Measurements from ENCODE around the gene HAUS8.
"Not testable (repeated sequence)": the region's sequence is repeated elsewhere in the genome, so short reads cannot be mapped to it uniquely, and the experiment has no call there.

HAUS8 gene

DNA sequence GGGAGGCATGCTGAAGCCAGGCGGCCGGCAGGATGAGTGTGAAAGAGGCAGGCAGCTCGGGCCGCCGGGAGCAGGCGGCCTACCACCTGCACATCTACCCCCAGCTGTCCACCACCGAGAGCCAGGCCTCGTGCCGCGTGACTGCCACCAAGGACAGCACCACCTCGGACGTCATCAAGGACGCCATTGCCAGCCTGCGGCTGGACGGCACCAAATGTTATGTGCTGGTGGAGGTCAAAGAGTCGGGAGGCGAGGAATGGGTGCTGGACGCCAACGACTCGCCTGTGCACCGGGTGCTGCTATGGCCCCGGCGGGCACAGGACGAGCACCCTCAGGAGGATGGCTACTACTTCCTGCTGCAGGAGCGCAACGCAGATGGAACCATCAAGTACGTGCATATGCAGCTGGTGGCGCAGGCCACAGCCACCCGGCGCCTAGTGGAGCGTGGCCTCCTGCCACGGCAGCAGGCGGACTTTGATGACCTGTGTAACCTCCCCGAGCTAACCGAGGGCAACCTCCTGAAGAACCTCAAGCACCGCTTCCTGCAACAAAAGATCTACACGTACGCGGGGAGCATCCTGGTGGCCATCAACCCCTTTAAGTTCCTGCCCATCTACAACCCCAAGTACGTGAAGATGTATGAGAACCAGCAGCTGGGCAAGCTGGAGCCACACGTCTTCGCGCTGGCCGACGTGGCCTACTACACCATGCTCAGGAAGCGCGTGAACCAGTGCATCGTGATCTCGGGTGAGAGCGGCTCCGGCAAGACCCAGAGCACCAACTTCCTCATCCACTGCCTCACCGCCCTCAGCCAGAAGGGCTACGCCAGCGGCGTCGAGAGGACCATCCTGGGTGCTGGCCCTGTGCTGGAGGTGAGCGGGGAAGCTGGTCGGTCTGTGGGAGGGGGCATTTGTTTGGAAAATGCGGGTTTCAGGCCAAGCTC, 26.7 kb upstream of the HAUS8 start:
- no peak for DNase-seq

- no peak for DNase-seq
These were observed 23.1 kb upstream of the HAUS8 start for GRCh38 chr19:17098326-17098725.

- no peak for DNase-seq
These were observed 22.4 kb upstream of the HAUS8 start for GRCh38 chr19:17097593-17098126.

DNA sequence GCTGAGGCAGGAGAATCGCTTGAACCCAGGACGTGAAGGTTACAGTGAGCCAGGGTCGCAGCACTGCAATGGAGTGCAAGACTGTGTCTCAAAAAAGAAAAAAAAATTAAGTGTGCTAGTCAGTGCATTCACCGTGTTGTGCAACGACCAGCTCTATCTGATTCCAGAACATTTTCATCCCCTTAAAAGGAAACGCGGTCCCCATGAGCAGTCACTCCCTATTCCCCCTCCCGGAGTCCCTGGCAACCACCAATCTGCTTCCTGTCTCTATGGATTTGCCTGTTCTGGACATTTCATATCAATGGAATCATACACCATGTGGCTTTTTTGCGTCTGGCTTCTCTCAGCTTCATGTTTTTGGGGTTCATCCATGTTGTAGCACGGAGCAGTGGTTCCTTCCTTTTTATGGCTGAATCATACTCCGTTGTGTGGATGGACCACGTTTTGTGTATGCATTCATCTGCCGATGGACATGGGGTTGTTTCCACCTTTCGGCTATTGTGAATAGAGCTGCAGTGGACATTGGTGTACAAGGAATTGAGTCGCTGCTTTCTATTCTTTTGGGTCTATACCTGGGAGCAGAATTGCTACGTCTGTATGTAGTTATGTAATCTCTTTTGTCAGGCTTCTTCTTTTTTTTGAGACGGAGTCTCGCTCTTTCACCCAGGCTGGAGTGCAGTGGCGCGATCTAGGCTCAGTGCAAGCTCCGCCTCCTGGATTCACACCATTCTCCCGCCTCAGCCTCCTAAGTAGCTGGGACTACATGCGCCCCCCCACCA, 20.1 kb upstream of the HAUS8 start:
- no peak for DNase-seq

GRCh38 chr19:17094694-17095093, 19.4 kb upstream of the HAUS8 start:
- DNase-seq, result not testable (repeated sequence)

DNA sequence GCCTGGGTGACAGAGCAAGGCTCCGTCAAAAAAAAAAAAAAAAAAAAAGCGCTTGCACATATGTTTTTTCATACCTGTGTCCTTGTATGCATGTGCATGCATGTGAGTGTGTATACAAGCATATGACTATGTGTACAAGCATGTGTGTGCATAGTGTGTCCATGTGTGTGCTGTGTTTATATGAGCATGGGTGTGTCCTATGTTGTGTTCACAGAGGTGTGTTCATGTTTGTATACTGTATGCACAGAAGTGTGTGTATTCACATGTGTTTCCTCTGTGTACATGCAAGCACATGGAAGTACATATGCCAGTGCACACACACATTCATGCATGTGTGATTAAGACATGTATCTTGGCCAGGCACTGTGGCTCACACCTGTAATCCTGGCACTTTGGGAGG, 17.4 kb upstream of the HAUS8 start:
- no peak for DNase-seq

GRCh38 chr19:17091758-17092333, 16.6 kb upstream of the HAUS8 start:
- DNase-seq, result no peak

DNA sequence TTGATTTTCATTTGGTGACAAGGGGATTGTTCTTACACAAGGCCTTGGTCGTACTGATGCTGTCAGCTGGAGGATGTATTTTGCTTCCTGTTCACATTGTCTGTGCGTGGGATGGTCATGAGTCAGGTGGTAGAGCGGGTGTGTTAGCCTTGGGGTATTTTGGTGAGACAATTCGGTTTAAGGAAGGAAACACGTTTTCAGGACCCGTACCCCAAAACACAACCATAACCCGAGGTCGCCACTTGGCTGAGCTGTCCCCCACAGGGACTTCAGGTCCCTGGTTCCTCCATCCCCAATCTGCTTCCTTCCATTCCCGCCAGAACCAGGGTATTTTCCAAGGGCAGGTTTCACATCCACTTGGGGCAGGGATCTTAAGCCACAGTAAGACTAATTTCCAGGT, 15.3 kb upstream of the HAUS8 start:
- peak; percentile 44 for DNase-seq

DNA sequence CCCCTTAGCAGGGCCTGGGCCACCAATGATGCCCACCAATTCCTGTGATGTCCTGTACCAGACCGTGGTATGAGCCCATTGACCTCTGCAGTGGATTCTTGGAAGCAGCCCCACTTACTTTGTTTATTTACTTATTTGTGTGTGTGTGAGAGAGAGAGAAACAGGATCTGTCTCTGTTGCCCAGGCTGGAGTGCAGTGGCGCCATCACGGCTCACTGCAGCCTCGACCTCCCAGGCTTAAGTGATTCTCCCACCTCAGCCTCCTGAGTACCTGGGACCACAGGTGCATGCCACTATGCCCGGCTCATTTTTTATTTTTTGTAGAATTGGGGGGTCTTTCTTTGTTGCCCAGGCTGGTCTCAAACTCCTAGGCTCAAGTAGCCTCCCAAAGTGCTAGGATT, 13.3 kb upstream of the HAUS8 start:
- DNase-seq, result no peak

DNA sequence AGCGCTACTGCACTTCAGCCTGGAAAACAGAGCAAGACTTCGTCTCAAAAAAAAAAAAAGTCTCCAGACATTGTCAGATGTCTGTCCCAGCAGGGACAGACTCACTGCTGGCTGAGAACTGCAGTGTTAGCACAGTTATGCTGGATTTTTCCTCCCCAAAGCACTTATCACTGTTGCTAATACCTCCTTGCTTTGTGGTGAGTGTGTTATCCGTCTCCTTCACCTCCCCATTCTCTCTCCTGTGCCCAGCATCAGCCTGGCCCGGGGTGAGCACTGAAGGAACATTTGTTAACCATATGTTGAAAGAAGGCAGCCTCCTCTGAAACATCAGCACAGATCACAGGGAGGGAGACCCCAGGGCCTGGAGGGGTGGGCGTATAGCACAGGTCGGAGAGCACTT, 11.6 kb upstream of the HAUS8 start:
- DNase-seq, result no peak

DNA sequence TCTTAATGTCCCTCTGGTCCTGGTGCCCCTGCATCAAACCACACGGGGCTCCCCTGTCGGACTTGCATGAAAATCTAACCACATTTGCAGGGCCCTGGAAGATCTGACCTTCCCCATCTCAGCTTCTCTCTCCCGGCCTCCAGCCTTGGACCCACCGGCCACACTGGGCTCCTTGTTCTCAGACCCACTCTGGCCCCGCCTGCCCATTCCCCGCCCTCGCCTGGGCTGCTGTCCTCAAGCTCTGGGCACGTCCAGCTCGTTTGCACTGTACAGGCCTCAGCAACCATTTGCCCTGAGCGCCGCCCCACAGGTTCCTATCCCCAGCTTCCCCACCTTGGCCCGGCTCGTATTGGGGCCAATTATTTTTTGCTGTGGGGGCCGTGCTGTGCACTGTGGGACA, 10.9 kb upstream of the HAUS8 start:
- DNase-seq, result no peak

- no peak for DNase-seq
These were observed 6.7 kb upstream of the HAUS8 start for GRCh38 chr19:17081672-17082630.

- DNase-seq, result no peak
These were observed 5.2 kb upstream of the HAUS8 start for GRCh38 chr19:17080440-17080801.

- peak; percentile 85 for DNase-seq
These were observed 4.6 kb upstream of the HAUS8 start for GRCh38 chr19:17079710-17080439.

DNA sequence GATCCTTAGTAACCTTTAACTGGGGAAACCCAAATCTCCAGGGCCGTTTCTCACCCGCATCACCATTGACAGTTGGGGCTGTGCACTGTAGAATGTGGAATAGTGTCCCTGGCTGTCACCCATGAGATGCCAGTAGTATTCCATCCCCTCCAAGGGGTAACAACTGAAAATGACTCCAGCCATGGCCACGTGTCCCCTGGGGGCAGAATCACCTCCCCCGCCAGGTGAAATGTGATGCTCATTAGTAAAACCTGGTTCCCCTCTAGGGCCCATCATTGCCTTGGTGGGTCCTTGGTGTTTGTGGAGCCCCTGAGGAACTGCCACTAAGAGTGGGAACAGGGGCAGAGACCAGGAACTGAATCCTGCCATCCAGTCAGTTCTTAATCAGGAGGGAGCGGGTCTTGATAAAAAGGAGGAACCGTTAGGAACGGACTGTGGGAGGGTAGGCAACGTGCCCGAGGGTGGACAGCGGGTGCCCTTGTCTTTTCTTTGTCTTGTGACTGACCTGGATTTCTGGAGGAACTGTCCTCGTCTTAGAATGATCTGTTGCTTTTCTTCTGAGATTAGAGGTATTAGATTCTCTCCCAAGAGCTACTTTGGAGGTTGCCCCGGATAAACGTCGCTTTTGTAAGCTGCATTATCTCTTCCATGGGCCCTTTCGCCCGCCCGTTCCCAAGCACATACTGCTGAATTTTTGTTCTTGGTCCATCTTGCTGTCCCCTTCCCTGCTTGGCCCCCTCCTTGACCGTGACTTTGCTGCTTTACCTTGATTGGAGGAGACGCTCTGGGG, 3.9 kb upstream of the HAUS8 start:
- no peak for DNase-seq

GRCh38 chr19:17078036-17078919, 3.0 kb upstream of the HAUS8 start:
- DNase-seq, result no peak

DNA sequence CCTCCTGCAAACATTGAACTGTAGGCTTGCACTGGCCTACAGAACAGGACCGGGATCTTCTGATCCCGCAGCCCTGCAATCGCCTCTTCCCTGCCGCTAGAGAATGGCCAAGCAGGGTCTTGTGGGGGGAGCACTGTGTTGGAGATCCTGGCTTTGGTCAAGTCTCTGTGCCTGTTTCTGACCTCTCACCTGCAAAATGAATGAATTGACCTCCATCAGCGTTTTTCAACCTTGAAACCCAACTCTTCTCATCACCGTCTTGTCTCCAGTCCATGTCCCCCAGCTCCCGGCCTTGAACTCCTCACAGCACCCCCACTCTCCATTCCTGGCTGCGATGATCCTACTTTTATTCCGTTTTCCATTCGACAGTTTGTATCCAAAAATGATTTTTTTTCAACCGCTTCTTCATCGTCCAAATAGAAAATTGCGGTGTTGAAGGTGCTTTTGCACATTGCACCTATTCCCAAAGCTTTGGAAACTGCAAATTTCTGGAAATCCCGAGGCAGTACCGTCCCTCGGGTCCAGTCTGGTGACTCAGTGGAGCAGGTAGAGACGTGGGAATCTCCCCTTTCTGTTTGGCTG, 2.3 kb upstream of the HAUS8 start:
- no peak for DNase-seq

DNA sequence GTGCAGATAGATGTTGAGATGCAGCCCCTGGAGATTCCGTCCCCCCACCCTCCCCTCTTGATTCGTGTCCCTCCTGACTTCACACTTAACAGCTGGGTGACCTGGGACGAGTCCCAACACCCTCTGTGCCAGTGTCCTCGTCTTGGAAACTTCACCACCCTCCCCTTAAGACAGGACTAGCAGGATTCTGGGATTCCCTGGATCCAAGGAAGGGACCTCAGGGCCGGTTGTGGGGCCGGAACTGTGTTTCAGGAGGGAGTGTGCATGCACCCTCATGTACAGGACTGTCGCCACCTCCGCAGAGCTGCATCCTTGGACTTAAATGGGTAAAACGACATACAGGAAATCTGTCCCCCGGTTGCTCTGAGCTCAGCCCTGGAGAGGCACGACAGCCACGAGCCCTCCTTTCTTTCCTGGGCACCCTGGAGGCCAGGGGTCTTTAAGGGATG, 1.3 kb upstream of the HAUS8 start:
- no peak for DNase-seq

DNA sequence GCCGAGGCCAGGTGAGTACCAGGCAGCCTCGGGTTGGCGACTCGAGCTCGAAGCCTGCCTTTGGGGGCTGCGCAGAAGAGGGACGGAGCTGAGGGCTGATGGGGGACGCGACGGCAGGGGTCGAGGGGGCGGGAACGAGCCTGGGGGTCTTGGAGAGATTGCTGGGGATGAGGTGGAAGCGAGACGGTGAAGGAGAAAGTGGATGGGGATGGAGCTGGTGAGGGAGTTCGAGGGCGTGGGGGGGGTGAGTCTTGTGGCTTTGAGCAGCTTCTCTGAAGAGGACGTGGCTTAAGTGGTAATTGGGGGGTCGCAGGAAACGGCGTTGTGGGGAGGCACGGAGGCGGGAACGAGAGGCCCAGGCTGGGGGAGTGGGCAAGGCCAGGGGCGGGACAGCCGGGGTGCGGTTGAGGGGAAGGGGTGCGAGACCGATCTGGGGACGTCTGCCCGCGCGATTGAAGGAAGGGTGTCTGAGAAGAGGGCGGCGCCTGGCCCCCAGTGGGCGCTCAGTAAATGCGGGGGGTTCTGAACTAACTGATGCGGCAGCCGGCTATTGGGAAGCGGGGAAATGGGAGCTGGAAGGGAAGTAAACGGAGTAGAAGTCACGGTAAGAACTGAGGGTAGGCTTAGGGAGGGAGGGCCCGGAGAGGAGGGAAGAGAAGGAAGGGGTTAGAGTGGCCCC, 751 bp upstream of the HAUS8 start:
- peak; percentile 45 for DNase-seq
